Fibroblast of gingiva (primary cell): ENCODE data around the gene PLEKHG3.
A peak's percentile ranks its signal among the peaks of the same experiment; 100 is the strongest.

ENCODE experiments used
- DNase-seq: peaks from one replicate; pipeline ENCODE4 v3.0.0-alpha.2; 2011; ENCODE audit warnings: low read depth

Gene PLEKHG3

DNA sequence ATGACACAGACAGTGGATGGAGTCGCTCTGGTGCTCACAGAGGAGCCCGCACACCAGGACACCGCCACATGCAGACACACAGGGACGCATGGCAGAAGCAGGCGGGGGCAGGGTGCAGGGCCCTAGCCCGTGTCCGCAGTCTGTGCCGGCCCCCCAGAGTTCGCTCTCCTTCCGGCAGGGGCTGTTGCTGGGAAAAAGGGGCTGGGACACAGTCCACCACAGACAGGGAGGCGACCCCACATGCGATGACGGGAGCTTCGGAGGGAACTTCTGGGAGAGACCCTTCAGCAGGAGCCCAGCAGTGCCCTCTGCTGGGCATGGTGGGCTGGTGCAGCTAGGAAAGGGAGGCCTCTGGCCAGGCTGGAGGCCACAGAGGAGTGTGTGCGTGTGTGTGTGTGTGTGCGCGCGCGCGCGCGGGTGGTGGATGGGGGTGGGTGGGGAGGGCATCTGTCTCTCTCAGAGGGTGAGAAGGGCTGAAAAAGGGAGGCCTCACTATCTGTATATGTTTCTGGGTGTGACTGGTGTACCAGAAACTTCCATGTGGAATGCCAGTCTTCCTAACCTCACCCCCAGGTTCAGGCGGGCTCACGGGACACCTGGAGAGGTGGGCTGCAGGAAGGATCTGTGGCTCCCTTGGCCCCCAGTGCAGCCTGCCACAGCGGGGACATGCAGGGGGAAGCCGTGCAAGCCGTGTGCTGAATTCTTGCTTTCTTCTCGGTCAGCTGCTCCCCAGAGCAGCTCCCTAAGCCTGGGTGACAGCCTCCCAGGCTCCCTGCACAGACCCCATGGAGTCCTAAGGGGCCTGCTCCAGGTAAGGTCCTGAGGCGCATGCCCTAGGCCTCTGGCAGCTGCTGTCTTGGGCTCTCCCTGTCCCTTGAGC, 60.7 kb downstream of the PLEKHG3 start:
- peak; percentile 44 for DNase-seq

DNA sequence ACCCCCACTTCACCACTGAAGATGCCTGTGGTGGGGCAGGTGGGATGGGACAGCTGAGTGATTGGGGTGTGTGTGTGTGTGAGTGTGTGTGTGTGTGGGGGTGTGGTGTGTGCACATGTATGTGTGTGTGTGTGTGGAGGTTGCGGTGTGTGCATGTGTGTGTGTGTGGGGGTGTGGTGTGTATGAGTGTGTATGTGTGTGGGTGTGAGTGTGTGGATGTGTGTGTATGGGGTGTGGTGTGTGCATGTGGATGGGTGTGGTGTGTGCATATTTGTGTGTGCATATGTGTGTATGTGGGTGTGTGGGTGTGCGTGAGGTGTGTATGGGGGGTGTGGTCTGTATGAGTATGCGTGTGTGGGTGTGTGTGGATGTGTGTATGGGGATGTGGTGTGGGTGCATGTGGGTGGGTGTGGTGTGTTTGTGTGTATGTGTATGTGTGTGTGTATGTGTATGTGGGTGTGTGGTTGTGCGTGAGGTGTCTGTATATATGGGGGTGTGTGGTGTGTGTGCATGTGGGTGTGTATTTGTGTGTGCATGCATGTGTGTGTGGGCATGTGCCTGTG, 61.6 kb downstream of the PLEKHG3 start:
- DNase-seq: no peak

DNA sequence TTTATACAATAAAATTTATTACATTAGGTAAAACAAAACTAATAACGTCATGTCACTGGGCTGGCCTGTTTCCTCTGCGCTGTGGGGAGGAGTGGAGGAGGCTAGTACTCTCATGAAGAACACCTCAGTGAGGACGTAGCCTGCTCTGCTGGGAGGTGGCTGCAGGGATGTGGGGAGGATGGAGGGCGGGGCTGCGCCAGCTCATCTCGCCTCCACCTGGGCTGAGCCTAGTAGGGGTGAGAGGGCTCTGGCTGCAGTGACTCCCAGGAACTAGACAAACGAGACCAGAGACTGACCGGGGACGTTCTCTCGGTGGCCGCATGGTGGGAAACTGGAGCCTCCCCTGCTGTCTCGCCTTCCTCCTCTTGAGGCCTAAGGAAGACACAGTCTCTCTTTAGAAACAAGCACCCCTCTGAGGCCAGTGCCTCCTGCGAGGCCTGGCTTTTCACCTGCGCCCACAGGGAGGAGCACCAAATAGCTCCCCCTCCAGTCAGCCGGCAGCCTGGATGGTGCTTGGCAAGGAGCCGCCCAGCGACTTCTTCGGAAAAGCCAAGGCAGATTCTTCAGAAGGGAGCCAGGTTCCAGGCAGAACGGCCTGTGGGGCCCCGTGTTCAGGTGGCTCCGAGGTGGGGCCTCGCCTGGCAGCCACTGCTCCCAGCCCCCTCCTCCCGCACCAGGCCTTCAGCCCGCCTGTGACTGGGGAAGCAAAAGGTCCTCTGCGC, 62.4 kb downstream of the PLEKHG3 start:
- DNase-seq: no peak

DNA sequence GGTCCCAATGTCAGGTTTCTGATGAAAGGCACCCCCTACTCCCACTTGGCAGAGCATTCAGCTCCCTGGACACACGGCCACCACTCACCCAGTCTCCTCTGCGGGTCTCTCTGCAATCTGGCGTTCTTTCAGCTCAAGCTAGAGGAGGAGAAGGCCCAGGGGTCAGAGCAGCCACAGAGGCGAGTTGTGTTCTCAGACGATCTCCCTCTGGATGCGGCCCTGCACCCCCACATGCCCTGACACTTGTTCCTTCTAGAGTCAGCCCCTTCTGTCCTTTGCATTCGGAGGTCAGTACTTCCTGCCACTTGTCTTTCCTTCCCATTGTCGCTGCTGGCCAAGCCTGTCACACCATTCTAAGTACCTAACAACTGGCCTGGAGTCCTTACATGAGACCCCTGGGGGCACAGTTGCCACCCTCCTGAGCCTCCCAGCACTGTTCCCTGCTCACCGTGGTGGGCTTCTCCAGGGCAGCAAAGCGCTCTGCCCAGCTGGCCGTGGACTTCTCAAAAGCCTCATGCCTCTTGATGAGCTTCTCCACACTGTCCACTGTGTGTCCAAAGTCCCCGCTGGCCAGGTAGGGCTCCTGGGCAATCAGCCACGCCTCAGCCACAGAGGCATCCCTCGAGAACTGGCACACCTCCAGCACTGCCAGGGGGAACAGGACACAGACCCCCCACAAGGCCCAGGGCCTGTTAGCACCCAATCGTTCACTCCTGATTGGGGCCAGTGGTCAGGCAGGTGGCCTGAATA, 63.2 kb downstream of the PLEKHG3 start:
- DNase-seq: no peak

DNA sequence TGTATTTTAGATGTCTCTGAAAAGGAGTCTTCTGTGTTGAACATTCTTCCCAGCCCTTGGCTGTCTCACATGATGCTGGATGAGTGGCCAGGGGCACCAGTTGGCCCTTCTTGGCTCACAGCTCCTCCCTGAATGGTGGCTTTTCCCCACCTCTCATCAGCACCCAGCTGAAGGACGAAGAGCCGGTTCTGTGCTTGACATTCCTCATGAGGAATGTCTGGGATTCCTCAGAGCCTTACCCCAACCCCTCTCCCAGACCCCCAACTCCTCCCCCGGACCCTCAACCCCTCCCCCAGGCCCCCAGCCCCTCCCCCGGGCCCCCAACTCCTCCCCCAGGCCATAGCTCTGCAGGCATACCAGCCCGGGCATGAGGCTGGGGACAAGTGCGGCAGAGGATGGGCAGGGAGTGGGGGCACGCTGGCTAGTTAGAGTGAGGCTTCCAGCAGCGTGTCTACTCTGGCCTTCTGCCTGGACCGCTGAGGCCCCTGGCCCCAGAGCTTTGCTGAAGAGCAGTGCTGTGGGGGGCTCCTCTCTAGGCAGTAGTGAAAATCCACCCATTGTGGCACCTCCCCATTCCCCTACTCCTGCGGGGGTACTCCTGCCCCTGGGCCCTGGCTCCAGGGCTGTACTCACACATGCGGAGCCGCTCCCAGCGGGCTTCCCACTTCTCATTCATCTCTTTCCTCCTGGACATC, 64.3 kb downstream of the PLEKHG3 start:
- DNase-seq: no peak

DNA sequence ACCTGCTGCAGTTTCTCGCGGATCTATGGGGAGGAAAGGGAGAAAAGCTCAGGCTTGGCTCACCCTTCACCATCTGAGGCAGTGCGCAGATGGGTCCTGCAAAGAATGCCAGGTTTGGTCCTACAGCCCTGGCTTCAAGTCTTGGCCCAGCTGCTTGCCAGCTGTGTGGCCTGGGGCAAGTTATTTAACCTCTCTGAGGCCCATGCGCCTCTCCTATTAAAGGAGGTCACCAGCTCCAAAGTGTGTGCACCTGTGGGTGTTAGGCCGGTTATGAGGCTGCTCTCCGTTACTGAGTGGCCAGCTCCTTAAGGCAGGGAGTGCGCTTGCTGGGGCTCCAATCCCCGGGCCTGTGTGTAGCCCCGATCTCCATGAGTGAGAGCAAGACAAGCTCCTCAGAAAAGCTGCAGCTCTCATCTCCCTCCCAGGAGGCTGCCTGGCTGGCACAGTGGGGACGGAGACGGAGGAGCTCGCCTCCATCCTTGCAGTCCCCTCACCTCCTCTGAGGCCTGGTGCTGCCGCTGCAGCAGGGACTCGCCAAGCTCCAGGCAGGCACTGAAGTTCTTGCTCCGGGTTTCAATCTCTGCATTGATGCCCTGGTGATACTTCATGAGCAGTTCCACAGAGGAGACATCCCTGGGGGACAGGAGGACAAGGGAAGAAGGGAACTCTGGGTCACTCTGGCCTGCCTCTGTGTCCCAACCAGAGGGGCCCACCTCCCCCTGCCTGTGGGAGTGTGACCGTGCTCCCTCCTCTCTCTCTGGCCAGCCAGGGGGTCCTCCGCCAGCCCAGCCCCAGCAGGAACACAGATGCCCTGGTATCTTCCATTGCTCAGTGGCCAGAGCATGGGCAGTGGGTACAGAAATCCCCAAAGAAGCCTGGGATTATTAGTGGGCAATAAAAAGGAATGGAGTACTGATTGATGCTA, 65.1 kb downstream of the PLEKHG3 start:
- no peak for DNase-seq

DNA sequence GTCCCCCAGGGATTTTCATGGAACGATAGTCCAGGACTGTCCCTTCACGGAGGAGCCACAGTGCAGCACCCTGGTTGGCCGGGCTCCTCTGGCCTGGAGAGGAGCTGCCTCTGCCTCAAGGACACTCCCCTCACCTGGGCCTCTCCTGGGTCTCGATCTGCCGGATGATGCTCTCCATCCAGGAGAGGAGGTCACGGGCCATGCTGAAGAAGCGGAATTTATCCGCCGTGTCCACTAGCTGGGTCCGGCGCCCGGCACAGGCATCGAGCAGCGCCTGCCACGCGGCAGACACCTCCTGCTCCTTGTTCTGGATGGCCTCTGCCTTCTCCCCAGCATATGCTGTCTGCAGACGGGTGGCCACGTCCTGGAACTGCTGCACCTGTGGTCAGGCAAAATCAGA, 66.5 kb downstream of the PLEKHG3 start:
- no peak for DNase-seq

DNA sequence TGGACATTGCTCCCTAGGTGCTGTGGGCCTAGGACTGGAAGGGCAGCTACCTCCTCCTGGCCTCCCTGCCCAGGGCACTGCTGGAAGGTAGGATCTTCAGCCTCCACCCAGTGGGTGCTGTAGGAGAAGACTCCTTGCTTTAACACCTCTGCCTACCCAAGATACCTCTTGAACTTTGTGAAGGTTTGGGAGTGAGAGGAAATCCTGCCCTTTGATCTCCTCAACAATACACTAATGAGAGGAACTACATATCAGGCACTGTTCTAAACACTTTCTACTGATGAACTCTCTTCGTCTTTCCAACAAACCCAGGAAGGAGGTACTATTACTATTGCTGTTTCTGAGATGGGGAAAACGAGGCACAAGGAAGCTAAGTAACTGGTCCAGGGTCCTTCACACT, 66.9 kb downstream of the PLEKHG3 start:
- no peak for DNase-seq

DNA sequence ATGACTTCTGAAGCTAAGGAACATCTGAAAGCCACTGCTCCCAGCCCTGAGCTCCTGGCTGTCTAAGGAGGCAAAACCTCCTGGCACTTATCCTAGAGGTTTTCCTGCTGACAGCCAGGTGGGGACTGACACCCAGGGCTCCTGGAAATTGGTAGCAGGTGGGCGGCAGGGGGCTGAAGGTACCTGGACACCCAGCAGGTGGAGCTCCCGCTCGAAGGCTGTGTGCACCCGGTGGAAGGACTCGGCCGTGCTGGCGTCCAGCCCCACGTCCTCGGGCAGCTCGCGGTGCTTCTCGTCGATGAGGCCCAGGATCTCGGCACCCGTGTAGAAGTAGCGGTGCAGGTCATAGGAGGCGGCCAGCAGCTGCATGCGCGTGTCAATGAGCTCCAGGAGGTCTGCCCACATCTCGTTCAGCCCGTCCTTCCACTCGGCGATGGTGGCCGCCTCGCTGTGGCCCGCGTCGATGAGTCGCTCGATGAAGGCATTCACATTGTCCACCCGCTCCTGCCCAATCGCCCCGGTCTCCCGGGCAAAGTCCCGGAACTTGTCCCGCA, 68.2 kb downstream of the PLEKHG3 start:
- no peak for DNase-seq

DNA sequence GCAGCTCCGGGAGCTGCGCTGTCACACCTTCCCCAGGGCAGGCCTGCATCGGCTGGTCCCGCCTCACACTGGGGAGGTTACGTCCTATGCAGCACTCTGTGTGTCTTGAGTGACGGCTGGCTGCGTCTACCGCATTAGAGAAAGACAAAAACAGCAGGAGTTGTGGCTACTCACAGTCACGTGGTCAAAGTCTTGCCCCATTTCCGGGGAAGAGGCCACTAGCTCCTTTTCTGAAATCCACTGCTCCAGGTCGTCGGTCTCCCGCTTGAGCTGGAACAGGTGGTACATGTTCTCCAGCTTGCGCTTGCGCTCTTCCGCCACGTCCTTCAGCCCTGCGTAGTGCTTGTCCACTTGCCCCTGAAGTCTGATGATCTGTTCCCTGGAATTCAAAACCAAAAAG, 68.8 kb downstream of the PLEKHG3 start:
- no peak for DNase-seq

DNA sequence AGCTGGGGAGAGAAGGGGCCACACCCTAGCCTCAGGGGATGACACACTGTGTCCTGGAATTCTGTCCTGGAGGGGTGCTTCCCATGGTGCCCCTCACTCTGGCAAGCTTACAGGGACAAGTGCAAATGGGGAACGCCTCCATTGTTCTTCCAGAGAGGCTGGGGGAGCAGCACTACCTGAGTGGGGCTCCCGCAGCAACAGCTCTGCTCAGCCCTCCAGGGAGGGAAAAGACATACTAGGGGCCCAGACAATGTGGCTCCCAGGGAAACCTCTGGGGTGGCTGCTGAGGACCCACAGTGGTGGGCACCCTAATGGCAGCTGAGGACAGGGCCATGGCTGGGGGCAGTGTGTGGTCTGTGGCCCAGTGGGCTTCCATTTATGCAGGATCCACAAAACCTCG, 69.4 kb downstream of the PLEKHG3 start:
- DNase-seq: no peak

DNA sequence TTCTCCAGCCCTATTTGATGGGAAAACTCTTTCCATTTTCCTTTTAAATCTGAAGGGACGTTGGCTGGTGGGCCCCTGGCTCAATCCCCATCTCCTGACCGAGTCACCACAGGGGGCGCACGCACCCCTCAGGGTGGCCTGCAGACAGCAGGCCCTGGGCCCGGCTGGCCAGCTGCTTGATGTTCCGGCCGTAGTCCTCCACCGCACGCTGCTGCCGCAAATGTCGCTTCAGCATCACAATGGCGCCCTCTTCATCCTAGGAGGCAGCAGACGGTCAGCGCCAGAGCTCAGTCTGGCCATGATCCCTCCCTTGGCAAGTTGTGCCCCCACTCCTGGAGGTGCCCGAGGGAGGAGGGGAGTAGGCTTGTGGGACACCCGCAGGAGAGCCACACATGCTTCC, 70.0 kb downstream of the PLEKHG3 start:
- no peak for DNase-seq

DNA sequence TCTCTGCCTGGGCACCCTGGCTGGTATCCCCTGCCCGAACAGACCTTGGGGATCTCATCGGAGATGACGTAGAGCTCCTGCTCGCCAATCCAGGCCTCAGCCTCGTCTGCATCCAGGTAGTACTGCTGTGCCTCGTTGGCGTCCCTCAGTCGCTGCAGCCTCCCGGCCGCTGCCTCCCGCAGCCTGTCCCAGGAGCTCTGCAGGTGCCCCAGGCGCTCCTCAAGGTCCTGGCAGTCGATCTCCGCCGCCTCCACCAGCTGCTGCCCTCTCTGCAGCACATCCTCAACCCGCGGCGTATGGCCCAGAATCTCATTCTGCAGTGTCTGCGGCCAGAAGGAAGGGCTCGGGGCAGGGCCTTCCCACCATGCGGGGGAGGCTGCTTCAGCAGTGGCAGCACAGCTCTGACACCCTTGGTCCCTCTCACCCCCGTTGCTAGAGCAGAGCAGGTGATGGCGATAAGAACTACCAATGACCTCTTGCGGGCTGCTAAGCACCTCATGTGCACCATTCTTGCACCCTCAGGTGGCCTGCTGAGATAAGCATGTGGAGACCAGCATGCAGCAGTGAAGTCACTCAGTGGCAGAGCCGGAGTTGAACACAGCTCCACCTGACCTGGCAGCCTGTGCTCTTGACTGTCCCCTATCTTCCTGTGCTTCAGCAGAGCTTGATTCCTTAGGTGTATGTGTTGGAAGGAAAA, 71.0 kb downstream of the PLEKHG3 start:
- no peak for DNase-seq

DNA sequence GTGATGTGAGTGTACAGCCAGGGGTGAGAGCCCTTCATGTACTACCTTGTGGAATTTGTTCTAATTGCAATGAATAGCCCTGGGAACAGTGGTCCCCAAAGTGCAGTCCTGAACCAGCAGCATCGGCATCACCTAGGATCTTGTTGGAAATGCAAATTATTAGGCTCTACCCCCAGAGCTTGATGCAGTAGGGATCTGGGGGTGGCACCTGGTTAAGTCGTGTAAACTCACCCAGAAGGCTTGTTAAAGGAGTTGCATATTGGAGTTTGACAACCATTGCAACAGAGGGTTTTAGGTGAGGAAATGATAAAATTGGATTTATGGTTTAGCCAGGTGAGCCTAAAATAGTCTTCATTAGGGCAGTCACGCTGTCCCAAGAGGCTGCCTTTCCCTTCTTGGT, 73.2 kb downstream of the PLEKHG3 start:
- no peak for DNase-seq

DNA sequence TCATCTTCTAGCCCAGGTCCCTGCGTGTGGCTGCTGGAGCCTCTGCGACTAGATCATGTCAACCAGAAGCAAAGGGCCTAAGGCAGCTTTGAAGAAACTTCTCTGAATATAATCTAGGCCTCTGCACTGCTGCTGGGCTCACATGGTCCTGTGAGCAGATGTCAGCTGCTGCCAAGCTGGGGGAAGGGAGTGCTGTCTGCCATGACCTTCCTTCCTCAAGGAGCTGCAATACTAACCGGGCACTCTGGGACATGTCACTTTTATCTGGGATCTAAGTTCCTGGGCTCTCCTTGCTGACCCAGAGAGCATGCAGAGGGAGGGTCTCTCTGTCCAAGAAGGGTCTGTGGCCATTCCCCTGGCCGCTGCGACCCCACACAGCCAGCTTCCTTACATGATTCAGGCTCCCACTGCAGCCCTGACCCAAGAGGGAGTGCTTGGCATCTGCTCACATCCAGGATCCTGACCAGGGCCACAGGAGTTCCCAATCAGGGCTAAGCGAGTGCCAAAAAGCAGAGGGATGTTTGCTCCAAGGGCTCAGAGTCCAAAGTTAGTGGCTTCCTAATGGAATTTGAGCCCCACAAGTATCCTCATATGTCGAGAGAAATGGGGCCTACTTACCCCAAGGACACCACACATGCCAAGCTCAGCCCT, 74.0 kb downstream of the PLEKHG3 start:
- no peak for DNase-seq

DNA sequence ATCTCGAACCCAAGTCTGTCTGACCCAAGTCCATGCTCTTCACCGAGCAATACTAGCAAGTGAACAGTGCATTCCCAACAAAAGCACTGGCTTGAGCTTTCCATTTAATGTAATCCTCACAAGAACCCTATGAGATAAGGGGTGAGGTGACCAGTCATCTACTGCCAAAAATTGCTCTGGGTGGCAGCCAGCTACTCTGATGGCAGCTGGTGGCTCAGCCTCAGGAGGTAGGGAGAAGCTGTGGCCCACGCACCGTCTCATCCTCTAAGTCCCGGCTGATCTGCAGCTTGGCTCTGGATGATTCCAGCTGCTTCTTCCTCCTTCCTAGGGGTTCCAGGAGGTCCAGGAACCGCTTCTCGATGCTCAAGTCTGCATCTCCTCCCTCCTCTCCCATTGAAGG, 75.2 kb downstream of the PLEKHG3 start:
- DNase-seq: no peak

DNA sequence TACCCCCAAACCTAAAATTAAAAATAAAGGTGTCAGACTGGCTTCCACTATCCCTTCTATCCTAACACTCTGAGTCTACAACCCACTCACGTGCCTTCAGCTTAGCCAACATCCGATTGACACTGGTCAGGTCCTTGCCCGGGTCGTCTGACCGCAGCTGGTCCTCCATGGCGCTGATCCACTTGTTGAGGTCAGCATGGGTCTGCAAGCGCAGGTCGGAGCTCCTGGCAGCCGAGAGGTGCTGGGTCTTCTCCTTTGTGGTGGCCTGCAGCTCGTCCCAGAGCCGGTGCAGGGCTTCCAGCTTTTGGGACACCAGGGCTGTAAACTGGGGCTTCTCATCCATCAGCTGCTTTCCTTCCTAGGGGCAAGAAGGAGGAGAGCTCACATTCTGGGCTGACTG, 78.0 kb downstream of the PLEKHG3 start:
- DNase-seq: no peak

DNA sequence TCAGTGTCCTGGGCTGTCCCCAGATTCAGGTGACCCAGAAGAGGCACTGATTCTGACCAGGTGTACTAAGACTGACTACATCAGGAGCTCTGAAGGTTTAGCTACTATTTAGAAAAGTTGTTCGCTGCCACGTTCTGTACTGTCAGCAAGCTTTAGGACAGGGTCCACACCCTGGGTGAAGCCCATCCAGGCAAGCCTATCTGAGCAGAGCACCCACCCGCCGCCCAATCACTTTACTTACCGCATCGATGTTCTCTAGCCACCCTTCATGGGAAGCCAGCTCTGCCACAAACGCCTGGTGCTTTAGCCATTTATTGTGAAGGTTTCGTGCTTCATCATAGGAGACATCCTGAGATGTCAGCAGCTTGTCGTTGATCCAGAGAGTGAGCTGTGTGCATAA, 79.8 kb downstream of the PLEKHG3 start:
- DNase-seq: no peak
